ENCODE data around the gene TMEM132A.

The TMEM132A gene

GRCh38 chr11:60947700-60948099, 23.4 kb downstream of the TMEM132A start:
- Histone ChIP-seq H3K9ac (ENCODE audit: low read length) (no peak overlapping the region), H3K9me3 (replicated peaks; ENCODE audit: insufficient read depth, low read length) (no peaks in the 10 kb centered on the region), H3K27me3 (replicated peaks; ENCODE audit: insufficient read depth, low read length) (0 out of 2 replicates have a peak, but pooled peaks cover 6% of the 10 kb centered on the region), H3K36me3 (replicated peaks; ENCODE audit: insufficient read depth, low read length) (no peaks in the 10 kb centered on the region), H3K9me2 (replicated peaks; ENCODE audit: insufficient read depth, low read length) (no peaks in the 10 kb centered on the region), H3K4me2 (ENCODE audit: low read depth, low read length) (no peak overlapping the region), H3F3A (ENCODE audit: insufficient read depth, low read length) (no peaks in the 10 kb centered on the region), H3K4me3 (ENCODE audit: low read length) (no peak overlapping the region), H2AFZ (ENCODE audit: low read length) (no peak overlapping the region), H3K4me1 (ENCODE audit: low read length) (peaks cover 5% of the 10 kb centered on the region; the same call in 1 of the 2 replicates), H4K20me1 (ENCODE audit: insufficient read depth, low read length) (no peaks in the 10 kb centered on the region), H3K79me2 (ENCODE audit: low read length) (no peaks in the 10 kb centered on the region), H3K27ac (ENCODE audit: low read length) (no peak overlapping the region)
- no peak for DNase-seq
- TF ChIP-seq EZH2phosphoT487 (IDR thresholded peaks at IDR 0.05; ENCODE audit: low read length) (no peak), CTCF (IDR thresholded peaks at IDR 0.05; ENCODE audit: low read length) (no peak), EZH2 (optimal IDR thresholded peaks at IDR 0.05; ENCODE audit: low read depth, low read length) (no peak)

GRCh38 chr11:60948250-60948649, 24.0 kb downstream of the TMEM132A start:
- Histone ChIP-seq H3K9ac (ENCODE audit: low read length) (no peak overlapping the region), H3K79me2 (ENCODE audit: low read length) (no peaks in the 10 kb centered on the region), H3K36me3 (replicated peaks; ENCODE audit: insufficient read depth, low read length) (no peaks in the 10 kb centered on the region), H3K4me2 (ENCODE audit: low read depth, low read length) (no peak overlapping the region), H3K4me1 (ENCODE audit: low read length) (peaks cover 8% of the 10 kb centered on the region; the same call in 1 of the 2 replicates), H3K4me3 (ENCODE audit: low read length) (no peak overlapping the region), H4K20me1 (ENCODE audit: insufficient read depth, low read length) (no peaks in the 10 kb centered on the region), H3K9me3 (replicated peaks; ENCODE audit: insufficient read depth, low read length) (no peaks in the 10 kb centered on the region), H3K27ac (ENCODE audit: low read length) (no peak overlapping the region), H2AFZ (ENCODE audit: low read length) (no peak overlapping the region), H3F3A (ENCODE audit: insufficient read depth, low read length) (no peaks in the 10 kb centered on the region), H3K9me2 (replicated peaks; ENCODE audit: insufficient read depth, low read length) (no peaks in the 10 kb centered on the region), H3K27me3 (replicated peaks; ENCODE audit: insufficient read depth, low read length) (0 out of 2 replicates have a peak, but pooled peaks cover 6% of the 10 kb centered on the region)
- TF ChIP-seq EZH2 (optimal IDR thresholded peaks at IDR 0.05; ENCODE audit: low read depth, low read length) (no peak), CTCF (IDR thresholded peaks at IDR 0.05; ENCODE audit: low read length) (no peak), EZH2phosphoT487 (IDR thresholded peaks at IDR 0.05; ENCODE audit: low read length) (no peak)
- DNase-seq = no peak

GRCh38 chr11:60950024-60950423, 25.8 kb downstream of the TMEM132A start:
- Histone ChIP-seq H3K27me3 (replicated peaks; ENCODE audit: insufficient read depth, low read length) (0 out of 2 replicates have a peak, but pooled peaks cover 6% of the 10 kb centered on the region), H3K36me3 (replicated peaks; ENCODE audit: insufficient read depth, low read length) (no peaks in the 10 kb centered on the region), H4K20me1 (ENCODE audit: insufficient read depth, low read length) (no peaks in the 10 kb centered on the region), H3K9me2 (replicated peaks; ENCODE audit: insufficient read depth, low read length) (no peaks in the 10 kb centered on the region), H3K9me3 (replicated peaks; ENCODE audit: insufficient read depth, low read length) (no peaks in the 10 kb centered on the region), H3K4me2 (ENCODE audit: low read depth, low read length) (no peak overlapping the region), H3K4me3 (ENCODE audit: low read length) (no peak overlapping the region), H3K4me1 (ENCODE audit: low read length) (peaks cover 8% of the 10 kb centered on the region; the same call in 1 of the 2 replicates), H3K9ac (ENCODE audit: low read length) (no peak overlapping the region), H3K79me2 (ENCODE audit: low read length) (no peaks in the 10 kb centered on the region), H3F3A (ENCODE audit: insufficient read depth, low read length) (no peaks in the 10 kb centered on the region), H2AFZ (ENCODE audit: low read length) (no peak overlapping the region), H3K27ac (ENCODE audit: low read length) (no peak overlapping the region)
- TF ChIP-seq EZH2phosphoT487 (IDR thresholded peaks at IDR 0.05; ENCODE audit: low read length) = no peak
- TF ChIP-seq EZH2 (optimal IDR thresholded peaks at IDR 0.05; ENCODE audit: low read depth, low read length) = no peak
- TF ChIP-seq CTCF (IDR thresholded peaks at IDR 0.05; ENCODE audit: low read length) = no peak
- DNase-seq = no peak
